Activated CD8-positive, alpha-beta memory T cell treated with anti-CD3 and anti-CD28 coated beads, Interleukin-2, amount 10 ng/mL, durations not matched to agents 7 days and 5 days (primary cell): ENCODE measurements around the gene DDX24. TPM values are rescaled to one million over a fixed set of nuclear protein-coding genes. Genes with fewer than 3 reads are reported as not detected.
A peak's percentile ranks its signal among the peaks of the same experiment; 100 is the strongest.

Experiments used
- ATAC-seq: fragments of 150-1000 bp; cut with Tn5 transposase; one replicate; pipeline ENCODE4 v1.10.0; 2021; ENCODE audit warnings: moderate library complexity
- CTCF ChIA-PET: fragments of 350-600 bp; sonication (Branson Sonifier 250); formaldehyde crosslinking; loops from one replicate; lab custom pipeline; 2021; ENCODE audit warnings: antibody characterized with exemption; lab: Charles Lee
- DNase-seq: peaks from one replicate; pipeline ENCODE4 v3.0.0-alpha.2; 2020
- H3K27ac Mint-ChIP-seq: one replicate; pipeline ENCODE4 v1.8.0; 2021; ENCODE audit warnings: mild to moderate bottlenecking, mixed read lengths
- H3K27me3 Mint-ChIP-seq: one replicate; pipeline ENCODE4 v1.8.0; 2021; ENCODE audit warnings: mixed read lengths
- H3K36me3 Mint-ChIP-seq: one replicate; pipeline ENCODE4 v1.8.0; 2021; ENCODE audit warnings: mild to moderate bottlenecking, mixed read lengths
- H3K4me1 Mint-ChIP-seq: one replicate; pipeline ENCODE4 v1.8.0; 2021; ENCODE audit warnings: mixed read lengths
- H3K4me3 Mint-ChIP-seq: one replicate; pipeline ENCODE4 v1.8.0; 2021; ENCODE audit warnings: mild to moderate bottlenecking, moderate library complexity, mixed read lengths
- H3K9me3 Mint-ChIP-seq: one replicate; pipeline ENCODE4 v1.8.0; 2022; ENCODE audit warnings: low read depth, mixed read lengths
- total RNA-seq, 2 experiments: library from RNA; stranded (reverse); gene quantifications; one replicate each; pipeline ENCODE4 v1.2.3, GENCODE V29; 2021

DDX24 gene
- total RNA-seq, 2 experiments from 2014 or later = 211 to 244 TPM

DNA sequence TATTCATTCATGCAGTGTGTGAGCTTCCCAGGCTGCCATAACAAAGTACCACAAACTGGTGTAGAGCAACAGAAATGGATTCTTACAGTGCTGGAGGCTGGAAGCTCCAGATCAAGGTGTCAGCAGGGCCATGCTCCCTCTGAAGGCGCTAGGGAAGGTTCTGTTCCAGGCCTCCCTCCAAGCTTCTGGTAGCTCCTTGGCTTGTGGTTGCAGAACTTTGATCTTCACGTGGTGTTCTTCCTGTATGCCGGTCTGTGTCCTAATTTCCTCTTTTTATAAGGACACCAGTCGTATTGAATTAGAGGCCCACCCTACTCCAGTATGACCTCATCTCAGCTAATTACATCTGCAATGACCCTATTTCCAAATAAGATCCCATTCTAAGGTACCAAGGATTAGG, 51.7 kb downstream of the DDX24 start:
- CTCF ChIA-PET = interaction anchor here (0.8 to 9.8 kb wide), 4 partner anchors 25 to 107 kb away, joined by 3 to 87 read pairs (median 8); no protein-coding TSS in a partner anchor
- DNase-seq (no peak), ATAC-seq (no peak)
- Mint-ChIP-seq H3K9me3 (no peaks in the 10 kb centered on the region), H3K36me3 (no peaks in the 10 kb centered on the region), H3K27ac (peak overlapping the region; percentile 68), H3K4me3 (no peak overlapping the region), H3K4me1 (peaks cover 31% of the 10 kb centered on the region), H3K27me3 (no peaks in the 10 kb centered on the region)

DNA sequence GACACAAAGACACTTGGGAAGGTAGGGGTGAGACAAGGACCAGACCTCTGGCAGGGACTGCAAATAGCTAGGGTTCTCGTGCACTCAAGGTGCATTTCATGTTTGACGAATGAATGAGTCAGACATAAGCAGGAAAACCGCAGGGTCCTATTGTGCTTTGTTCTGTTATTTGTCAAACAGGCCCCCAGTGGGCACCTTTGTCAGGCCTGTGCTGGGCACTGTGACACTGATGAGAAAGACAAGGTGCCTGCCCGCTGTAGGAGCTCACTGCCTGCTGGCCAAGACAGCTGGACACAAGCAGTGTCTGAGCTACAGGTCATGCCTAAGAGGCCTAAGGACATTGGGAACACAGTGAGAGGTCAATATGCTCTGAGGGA, 52.6 kb downstream of the DDX24 start:
- CTCF ChIA-PET = interaction anchor here (0.7 to 9.8 kb wide), 10 partner anchors 8 to 108 kb away, joined by 3 to 87 read pairs (median 4); partner anchors contain the start of gene IFI27L1
- Mint-ChIP-seq H3K27ac (peak overlapping the region; percentile 68), H3K4me1 (peaks cover 35% of the 10 kb centered on the region), H3K9me3 (no peaks in the 10 kb centered on the region), H3K4me3 (peak overlapping the region; percentile 36), H3K27me3 (no peaks in the 10 kb centered on the region), H3K36me3 (no peaks in the 10 kb centered on the region)
- ATAC-seq (peak; percentile 12), DNase-seq (peak; percentile 68)

DNA sequence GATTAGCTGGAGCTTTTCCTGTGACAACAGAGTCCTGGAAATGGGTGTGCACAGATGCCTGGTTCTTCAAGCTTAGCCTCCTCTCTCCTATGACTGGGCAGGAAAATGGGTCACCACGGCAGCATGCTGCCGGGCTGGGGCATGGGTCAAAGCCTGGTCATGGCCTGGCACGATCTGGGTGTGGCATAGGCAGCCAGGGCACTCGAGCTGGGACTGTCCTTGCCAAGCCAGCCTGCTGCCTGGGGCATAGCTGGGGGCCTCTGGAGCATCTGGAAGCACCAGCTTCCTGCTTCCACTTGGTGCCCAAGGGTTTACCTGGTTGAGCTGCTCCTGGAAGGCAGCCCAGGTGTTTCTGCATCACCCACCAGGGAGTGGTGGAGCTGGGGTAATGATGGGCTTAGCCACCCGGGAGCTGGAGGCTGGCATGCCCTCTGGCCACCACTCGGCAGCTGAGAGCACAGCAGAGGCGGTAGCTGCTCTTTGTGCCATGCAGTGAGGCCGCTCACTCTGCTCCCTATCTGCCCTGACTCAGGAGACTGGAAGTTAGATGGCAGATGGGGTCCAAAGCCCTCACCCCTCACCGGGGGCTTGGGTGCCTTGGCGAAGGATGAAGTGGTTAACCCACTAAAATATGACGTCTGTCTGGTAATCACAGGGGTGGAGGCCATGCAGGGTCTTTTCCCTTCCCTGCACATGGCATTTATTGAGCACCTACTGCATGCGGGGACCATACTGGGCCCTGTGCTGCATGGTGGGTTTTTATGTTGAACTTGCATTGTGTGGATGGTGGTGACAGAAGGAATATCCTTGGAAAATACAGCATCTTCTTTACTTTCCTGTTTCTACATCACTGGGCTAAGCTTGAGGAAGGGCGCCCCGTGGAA, 53.2 kb downstream of the DDX24 start:
- CTCF ChIA-PET = interaction anchor here (0.7 to 9.8 kb wide), 7 partner anchors 8 to 109 kb away, joined by 3 to 87 read pairs (median 7); no protein-coding TSS in a partner anchor
- H3K27ac Mint-ChIP-seq = peak overlapping the region; percentile 68
- no peaks in the 10 kb centered on the region for H3K27me3 Mint-ChIP-seq
- H3K4me1 Mint-ChIP-seq = peaks cover 41% of the 10 kb centered on the region
- ATAC-seq = no peak
- no peak for DNase-seq
- no peaks in the 10 kb centered on the region for H3K9me3 Mint-ChIP-seq
- no peaks in the 10 kb centered on the region for H3K36me3 Mint-ChIP-seq
- H3K4me3 Mint-ChIP-seq = peak overlapping the region; percentile 54

DNA sequence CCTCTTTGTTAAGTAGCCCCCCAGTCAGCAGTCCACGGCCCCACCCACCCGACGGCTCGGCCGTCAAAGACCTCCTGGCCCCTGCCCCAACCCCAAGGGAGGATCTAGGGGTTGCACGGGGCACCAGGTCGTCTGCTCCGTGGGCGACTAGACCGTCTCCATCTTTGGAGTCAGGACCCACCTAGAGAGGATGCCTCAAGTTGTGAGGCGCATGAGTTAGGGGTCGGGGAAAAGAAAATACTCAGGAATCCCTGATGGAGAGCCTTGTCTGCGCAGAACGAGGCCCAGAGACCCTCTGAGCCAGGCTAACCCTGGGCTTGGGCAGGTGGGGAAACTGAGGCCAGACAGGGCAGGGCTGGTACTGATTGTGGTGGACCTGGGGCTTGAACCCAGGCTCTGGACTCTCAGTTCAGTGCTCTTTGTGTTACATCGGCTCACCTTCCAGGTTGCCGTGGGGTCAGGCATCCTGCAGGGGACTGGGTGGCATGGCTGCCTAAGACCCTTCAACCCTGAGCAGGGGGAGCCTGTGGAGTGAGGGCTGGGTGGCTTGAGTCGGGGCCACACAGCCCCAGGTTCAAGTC, 54.0 kb downstream of the DDX24 start:
- H3K4me1 Mint-ChIP-seq = peaks cover 49% of the 10 kb centered on the region
- CTCF ChIA-PET = interaction anchor here (1.2 to 9.8 kb wide), 6 partner anchors 9 to 153 kb away, joined by 3 to 87 read pairs (median 10); no protein-coding TSS in a partner anchor
- H3K4me3 Mint-ChIP-seq = peak overlapping the region; percentile 54
- ATAC-seq (no peak), DNase-seq (no peak)
- no peaks in the 10 kb centered on the region for H3K9me3 Mint-ChIP-seq
- no peaks in the 10 kb centered on the region for H3K36me3 Mint-ChIP-seq
- no peak overlapping the region for H3K27ac Mint-ChIP-seq
- no peaks in the 10 kb centered on the region for H3K27me3 Mint-ChIP-seq

DNA sequence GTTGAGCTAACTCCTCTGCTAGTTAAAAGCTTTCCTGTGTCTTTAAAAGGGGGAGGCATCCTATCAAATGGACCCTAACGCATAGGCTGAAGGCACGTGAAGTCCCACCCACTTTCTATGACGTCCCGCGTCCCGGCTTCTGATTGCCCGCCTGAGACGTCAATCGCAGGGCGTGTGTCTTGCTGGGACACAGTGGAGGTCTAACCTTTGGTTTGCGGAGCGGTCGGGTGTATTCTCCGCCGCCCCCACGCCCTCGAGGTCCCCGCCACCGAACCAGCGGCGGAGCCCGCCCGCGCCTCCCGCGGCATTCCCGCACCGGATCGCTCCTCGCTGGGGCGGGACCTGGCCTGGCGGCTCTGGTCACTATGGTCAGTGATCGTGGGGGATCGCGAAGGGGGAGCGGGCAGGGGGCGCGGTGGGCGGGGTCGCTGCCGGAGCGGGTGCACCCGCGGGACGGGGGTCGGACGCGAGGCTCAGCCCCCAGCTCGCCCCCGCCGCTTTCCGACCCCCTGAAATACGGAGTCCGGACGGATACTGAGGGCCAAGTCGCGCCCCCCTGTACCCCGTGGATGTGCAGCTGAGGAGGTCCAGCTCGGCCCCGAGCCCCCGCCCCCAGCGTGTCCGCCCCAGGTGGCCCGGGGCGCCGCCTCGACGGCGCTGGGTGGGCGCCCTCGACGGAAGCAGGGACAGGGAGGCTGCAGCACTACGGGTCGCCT, 54.7 kb downstream of the DDX24 start, which contains the start of gene OTUB2:
TSS of gene OTUB2 (plus strand) at position 168 of the 716 bp plus-strand sequence. CDS start at position 366, 198 bp downstream.
- Mint-ChIP-seq H3K9me3 (no peaks in the 10 kb centered on the region), H3K27ac (peak within 1 kb of the TSS; percentile 65), H3K4me3 (peak within 1 kb of the TSS; percentile 64), H3K27me3 (no peaks in the 10 kb centered on the region), H3K36me3 (no peaks in the 10 kb centered on the region), H3K4me1 (peaks cover 56% of the 10 kb centered on the region)
- DNase-seq (peak; percentile 99), ATAC-seq (peak; percentile 98)
- CTCF ChIA-PET = interaction anchor here (0.6 to 9.8 kb wide), 11 partner anchors 10 to 154 kb away, joined by 3 to 87 read pairs (median 3); no protein-coding TSS in a partner anchor

DNA sequence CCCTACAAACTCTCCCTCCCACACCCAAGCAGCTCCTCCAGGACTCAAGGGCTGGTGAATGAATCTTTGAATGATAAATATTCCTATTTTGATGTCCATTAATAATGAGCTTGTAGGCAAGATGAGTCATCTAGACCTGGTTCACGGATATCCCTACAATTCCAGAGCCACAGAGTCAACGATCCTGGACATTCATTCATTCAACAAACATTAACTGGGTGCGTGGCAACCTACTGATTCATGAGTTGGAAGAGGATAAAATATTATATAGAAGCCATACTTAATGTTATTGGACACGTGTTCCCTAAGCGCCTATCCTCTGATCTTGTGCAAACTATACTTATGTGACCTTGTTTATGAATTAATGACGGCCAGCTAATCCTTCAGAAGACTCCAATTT, 55.3 kb downstream of the DDX24 start:
- H3K36me3 Mint-ChIP-seq = no peaks in the 10 kb centered on the region
- CTCF ChIA-PET = interaction anchor here (0.6 to 9.8 kb wide), 12 partner anchors 10 to 155 kb away, joined by 3 to 87 read pairs (median 3); no protein-coding TSS in a partner anchor
- H3K9me3 Mint-ChIP-seq = no peaks in the 10 kb centered on the region
- ATAC-seq (no peak), DNase-seq (no peak)
- H3K4me3 Mint-ChIP-seq = peak overlapping the region; percentile 64
- H3K27ac Mint-ChIP-seq = no peak overlapping the region
- peaks cover 62% of the 10 kb centered on the region for H3K4me1 Mint-ChIP-seq
- H3K27me3 Mint-ChIP-seq = no peaks in the 10 kb centered on the region

DNA sequence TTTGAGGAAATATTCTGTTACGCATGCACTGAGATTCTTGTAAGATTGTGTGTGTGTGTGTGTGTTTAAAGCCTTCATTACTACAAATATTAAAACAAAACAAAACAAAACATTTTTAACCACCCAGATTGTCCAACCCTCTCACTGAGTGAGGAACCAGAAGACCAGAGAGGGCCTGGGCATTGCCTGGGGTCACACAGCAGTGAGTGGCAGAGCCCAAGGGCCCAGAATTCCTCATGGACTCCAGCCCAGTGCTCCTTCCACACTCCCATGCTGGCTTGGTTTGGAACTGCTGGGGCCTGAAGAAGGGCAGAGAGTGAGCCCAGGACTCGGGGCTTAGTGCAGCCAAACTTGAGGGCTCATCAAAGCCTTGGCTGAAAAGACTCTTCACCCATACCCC, 56.5 kb downstream of the DDX24 start:
- Mint-ChIP-seq H3K9me3 (no peaks in the 10 kb centered on the region), H3K4me1 (peaks cover 66% of the 10 kb centered on the region), H3K27ac (no peak overlapping the region), H3K4me3 (no peak overlapping the region), H3K27me3 (no peaks in the 10 kb centered on the region), H3K36me3 (no peaks in the 10 kb centered on the region)
- no peak for ATAC-seq
- DNase-seq = no peak
- CTCF ChIA-PET = interaction anchor here (1.0 to 9.8 kb wide), 5 partner anchors 12 to 117 kb away, joined by 3 to 87 read pairs (median 12); no protein-coding TSS in a partner anchor

DNA sequence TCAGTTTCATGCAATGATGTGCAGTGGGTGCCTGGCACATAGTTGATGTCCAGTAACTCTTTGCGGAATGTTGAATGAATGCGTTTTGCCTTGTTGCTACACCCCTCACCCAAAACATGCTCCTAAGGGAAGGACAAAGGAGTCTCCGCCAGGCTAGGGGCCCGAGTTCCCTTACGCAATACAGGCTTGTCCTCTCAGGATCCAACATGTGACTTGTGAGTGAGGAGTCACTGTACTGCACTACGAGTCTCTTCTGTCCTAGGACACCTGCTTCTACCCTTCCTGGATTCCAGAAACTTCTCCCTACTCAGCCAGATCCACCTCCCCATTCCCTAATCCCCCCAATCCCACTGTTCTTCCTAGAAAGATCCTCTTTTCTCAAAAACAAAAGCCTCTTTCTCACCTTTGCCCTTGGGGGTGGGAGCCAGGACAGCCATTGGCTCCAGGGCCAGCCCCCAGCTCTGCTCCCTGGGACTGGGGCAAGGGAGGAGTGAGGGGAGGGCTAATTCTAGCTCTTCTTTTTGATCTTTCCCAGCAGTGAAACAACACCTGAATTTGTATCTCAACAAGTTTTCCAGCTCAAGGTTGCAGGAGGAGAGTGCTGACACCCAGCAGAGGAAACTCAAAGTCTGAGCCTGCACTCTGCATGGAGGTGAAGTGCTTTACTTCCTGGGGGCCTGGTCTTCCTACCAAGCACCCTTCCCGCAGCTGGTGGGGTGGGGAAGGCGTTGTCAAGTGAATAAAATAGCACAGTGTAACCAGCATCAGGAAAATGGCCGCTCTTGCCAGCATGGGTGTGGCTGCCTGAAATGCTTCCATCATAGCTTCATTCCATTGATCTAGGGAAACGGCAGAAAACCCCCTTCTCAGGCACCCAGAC, 58.2 kb downstream of the DDX24 start:
- peaks cover 5% of the 10 kb centered on the region for H3K27me3 Mint-ChIP-seq

DNA sequence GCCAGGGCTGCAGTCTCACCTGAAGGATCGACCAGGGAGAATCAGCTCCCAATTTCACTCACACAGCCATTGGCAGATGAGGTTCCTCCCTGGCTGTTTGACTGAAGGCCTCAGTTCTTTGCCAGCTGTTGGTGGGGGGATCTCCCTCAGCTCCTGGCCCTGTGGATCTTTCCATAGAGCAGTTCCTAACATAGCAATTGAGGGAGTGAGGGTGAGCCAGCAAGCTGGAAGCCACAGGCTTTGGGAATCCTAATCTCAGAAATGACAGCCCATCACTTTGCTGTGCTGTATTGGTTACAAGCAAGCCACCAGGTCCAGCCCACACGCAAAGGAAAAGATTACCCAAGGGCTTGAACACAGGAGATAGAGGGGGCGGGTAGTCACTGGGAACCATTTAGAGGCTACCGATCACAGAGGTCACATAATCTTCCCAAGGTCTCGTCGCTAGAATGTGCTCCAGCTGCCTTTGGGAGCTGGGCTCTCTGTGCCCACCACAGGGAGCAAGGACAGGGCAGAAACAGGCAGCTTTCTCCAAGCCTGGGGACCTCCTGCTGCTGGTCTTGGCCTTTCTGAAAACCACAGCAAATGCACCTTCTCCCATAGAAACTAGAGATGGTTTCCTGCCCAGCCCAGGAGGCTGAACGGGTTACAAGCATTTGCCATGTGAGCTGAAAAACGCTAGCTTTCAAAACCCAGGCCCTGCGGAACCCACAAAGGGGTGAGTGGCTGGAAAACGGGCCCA, 59.4 kb downstream of the DDX24 start:
- Mint-ChIP-seq H3K9me3 (no peaks in the 10 kb centered on the region), H3K36me3 (no peaks in the 10 kb centered on the region), H3K4me1 (peaks cover 45% of the 10 kb centered on the region), H3K27me3 (peaks cover 7% of the 10 kb centered on the region), H3K27ac (peak overlapping the region; percentile 76), H3K4me3 (peak overlapping the region; percentile 15)
- DNase-seq = peak; percentile 76
- ATAC-seq = peak; percentile 29
- CTCF ChIA-PET = interaction anchor here (0.7 to 9.8 kb wide), 8 partner anchors 11 to 115 kb away, joined by 3 to 87 read pairs (median 12); no protein-coding TSS in a partner anchor

More for the DNA sequence above, 58.2 kb downstream of the DDX24 start:
- Mint-ChIP-seq H3K36me3 (no peaks in the 10 kb centered on the region), H3K4me1 (peaks cover 54% of the 10 kb centered on the region), H3K4me3 (peak overlapping the region; percentile 15), H3K27ac (peak overlapping the region; percentile 76), H3K9me3 (no peaks in the 10 kb centered on the region)
- ATAC-seq (no peak), DNase-seq (no peak)
- CTCF ChIA-PET = interaction anchor here (0.6 to 9.8 kb wide), 7 partner anchors 13 to 948 kb away, joined by 3 to 87 read pairs (median 16); no protein-coding TSS in a partner anchor

DNA sequence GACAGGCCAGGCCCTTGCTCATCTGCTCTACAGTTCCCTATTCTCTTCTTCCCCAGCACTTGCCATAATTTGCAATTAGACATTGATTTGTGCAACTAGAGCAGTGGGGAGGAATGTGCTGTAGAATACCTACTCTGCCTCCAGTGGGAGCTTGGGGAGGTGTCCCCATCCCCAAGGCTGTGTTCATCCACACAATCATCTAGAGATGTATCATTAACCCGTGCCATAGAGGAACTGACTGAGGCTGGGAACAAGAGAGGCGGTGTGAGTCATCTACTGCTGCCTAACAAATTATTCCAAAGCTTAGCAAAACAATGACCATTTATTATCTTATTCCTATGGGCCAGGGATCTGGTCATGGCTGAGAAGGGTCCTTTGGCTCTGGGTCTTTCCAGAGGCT, 60.0 kb downstream of the DDX24 start:
- H3K4me1 Mint-ChIP-seq = peaks cover 42% of the 10 kb centered on the region
- H3K9me3 Mint-ChIP-seq = no peaks in the 10 kb centered on the region
- peak overlapping the region; percentile 76 for H3K27ac Mint-ChIP-seq
- CTCF ChIA-PET = interaction anchor here (0.7 to 9.8 kb wide), 11 partner anchors 11 to 117 kb away, joined by 3 to 87 read pairs (median 6); no protein-coding TSS in a partner anchor
- no peaks in the 10 kb centered on the region for H3K36me3 Mint-ChIP-seq
- H3K4me3 Mint-ChIP-seq = no peak overlapping the region
- ATAC-seq (no peak), DNase-seq (no peak)
- peaks cover 8% of the 10 kb centered on the region for H3K27me3 Mint-ChIP-seq

DNA sequence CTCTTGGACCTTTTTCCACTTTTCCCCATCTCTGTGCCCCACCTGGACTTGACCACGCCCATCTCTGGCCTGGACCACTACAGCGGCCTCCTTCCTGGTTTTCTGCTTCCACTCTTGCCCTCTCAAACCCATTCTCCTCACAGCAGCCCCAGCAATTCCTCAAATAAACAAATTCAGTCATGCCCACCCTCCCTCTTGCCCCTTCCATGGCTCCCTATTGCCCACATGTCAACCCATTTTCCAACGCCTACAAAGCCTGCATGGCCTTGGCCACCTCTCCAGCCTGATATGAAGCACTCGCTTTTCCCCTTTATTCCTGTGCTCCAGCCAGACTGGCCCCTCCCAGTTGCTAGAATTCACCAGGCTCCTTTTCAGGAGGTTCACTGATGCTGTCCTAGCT, 60.7 kb downstream of the DDX24 start:
- no peak for ATAC-seq
- Mint-ChIP-seq H3K4me1 (peaks cover 38% of the 10 kb centered on the region), H3K9me3 (no peaks in the 10 kb centered on the region), H3K27me3 (peaks cover 12% of the 10 kb centered on the region), H3K27ac (no peak overlapping the region), H3K36me3 (no peaks in the 10 kb centered on the region), H3K4me3 (no peak overlapping the region)
- DNase-seq = no peak
- CTCF ChIA-PET = interaction anchor here (1.2 to 9.8 kb wide), 9 partner anchors 10 to 118 kb away, joined by 3 to 87 read pairs (median 9); no protein-coding TSS in a partner anchor
